H9 (cell line): Measurements from ENCODE around the gene GPLD1. TPM values are rescaled to one million over a fixed set of nuclear protein-coding genes. Genes with fewer than 3 reads are reported as not detected.

Source experiments
- DNase-seq: peaks from one replicate; pipeline ENCODE4 v3.0.0-alpha.2; 2017
- H2AFZ ChIP-seq: one replicate; pipeline ENCODE4 v1.6.1; 2013; ENCODE audit warnings: mild to moderate bottlenecking, low read length, control low read depth, moderate library complexity
- H2AK5ac ChIP-seq: 2 replicates; pipeline ENCODE4 v1.6.1; 2013; ENCODE audit warnings: low read length, control low read depth, mixed read lengths; ENCODE audit not compliant: insufficient read length
- H2BK120ac ChIP-seq: one replicate; pipeline ENCODE4 v1.6.1; 2013; ENCODE audit warnings: low read depth, mild to moderate bottlenecking, low read length, control low read depth, inconsistent platforms; ENCODE audit not compliant: poor library complexity, severe bottlenecking
- H2BK12ac ChIP-seq: 2 replicates; pipeline ENCODE4 v1.6.1; 2013; ENCODE audit warnings: low read length, control low read depth, mixed read lengths, low read depth; ENCODE audit not compliant: insufficient read length
- H2BK15ac ChIP-seq: 2 replicates; pipeline ENCODE4 v1.6.1; 2013; ENCODE audit warnings: low read depth, low read length, control low read depth
- H2BK20ac ChIP-seq: one replicate; pipeline ENCODE4 v1.6.1; 2013; ENCODE audit warnings: low read depth, mild to moderate bottlenecking, low read length, control low read depth, inconsistent platforms; ENCODE audit not compliant: poor library complexity, severe bottlenecking
- H2BK5ac ChIP-seq: 2 replicates; pipeline ENCODE4 v1.6.1; 2013; ENCODE audit warnings: low read length, control low read depth, mixed read lengths; ENCODE audit not compliant: insufficient read length
- H3K14ac ChIP-seq: 2 replicates; pipeline ENCODE4 v1.6.1; 2013; ENCODE audit warnings: low read length, control low read depth; ENCODE audit not compliant: insufficient read depth
- H3K18ac ChIP-seq: 2 replicates; pipeline ENCODE4 v1.6.1; 2013; ENCODE audit warnings: low read depth, mild to moderate bottlenecking, mixed read lengths, low read length, control low read depth; ENCODE audit not compliant: insufficient read length
- H3K23ac ChIP-seq: 2 replicates; pipeline ENCODE4 v1.6.1; 2013; ENCODE audit warnings: low read length, control low read depth, mixed read lengths, low read depth; ENCODE audit not compliant: insufficient read length
- H3K23me2 ChIP-seq: 2 replicates; pipeline ENCODE4 v1.6.1; 2013; ENCODE audit warnings: low read depth, mild to moderate bottlenecking, mixed read lengths, low read length, control low read depth; ENCODE audit not compliant: insufficient read length, poor library complexity, severe bottlenecking
- H3K27ac ChIP-seq: 2 replicates; pipeline ENCODE4 v1.5.1; 2013; ENCODE audit warnings: low read length, control low read depth, mixed read lengths, low read depth; ENCODE audit not compliant: insufficient read length
- H3K27me3 ChIP-seq: 2 replicates; pipeline ENCODE4 v1.6.1; 2013; ENCODE audit warnings: low read length, control low read depth, inconsistent platforms; ENCODE audit not compliant: insufficient read depth
- H3K4ac ChIP-seq: 2 replicates; pipeline ENCODE4 v1.6.1; 2013; ENCODE audit warnings: low read depth, mild to moderate bottlenecking, control low read depth, inconsistent platforms, low read length, moderate library complexity
- H3K4me1 ChIP-seq: 2 replicates; pipeline ENCODE4 v1.6.1; 2013; ENCODE audit warnings: low read length, control low read depth, inconsistent platforms; ENCODE audit not compliant: insufficient read depth
- H3K4me2 ChIP-seq: 2 replicates; pipeline ENCODE4 v1.6.1; 2013; ENCODE audit warnings: low read length, control low read depth, mixed read lengths; ENCODE audit not compliant: insufficient read length, insufficient read depth
- H3K56ac ChIP-seq: 2 replicates; pipeline ENCODE4 v1.6.1; 2013; ENCODE audit warnings: low read depth, mild to moderate bottlenecking, mixed read lengths, low read length, control low read depth; ENCODE audit not compliant: insufficient read length
- H3K79me1 ChIP-seq: 2 replicates; pipeline ENCODE4 v1.6.1; 2013; ENCODE audit warnings: low read depth, mild to moderate bottlenecking, moderate library complexity, low read length, control low read depth, inconsistent platforms; ENCODE audit not compliant: insufficient read depth, poor library complexity, severe bottlenecking
- H3K79me2 ChIP-seq: 2 replicates; pipeline ENCODE4 v1.6.1; 2013; ENCODE audit warnings: low read length, control low read depth, inconsistent platforms; ENCODE audit not compliant: insufficient read depth
- H3K9ac ChIP-seq: 2 replicates; pipeline ENCODE4 v1.6.1; 2013; ENCODE audit warnings: low read length, control low read depth, mixed read lengths; ENCODE audit not compliant: insufficient read length; ENCODE audit errors: extremely low read depth
- H3K9me3 ChIP-seq: one replicate; pipeline ENCODE4 v1.6.1; 2013; ENCODE audit warnings: low read depth, low read length, inconsistent platforms; ENCODE audit not compliant: control insufficient read depth
- H3T11ph ChIP-seq: one replicate; pipeline ENCODE4 v1.6.1; 2013; ENCODE audit warnings: mild to moderate bottlenecking, low read length, control low read depth, inconsistent platforms
- H4K20me1 ChIP-seq: one replicate; pipeline ENCODE4 v1.6.1; 2013; ENCODE audit not compliant: control insufficient read depth, insufficient read length, insufficient read depth
- H4K5ac ChIP-seq: 2 replicates; pipeline ENCODE4 v1.6.1; 2013; ENCODE audit warnings: low read depth, mild to moderate bottlenecking, mixed read lengths, low read length, control low read depth; ENCODE audit not compliant: insufficient read length
- H4K8ac ChIP-seq: replicated peaks from 2 replicates; pipeline ENCODE4 v1.6.1; 2013; ENCODE audit warnings: low read length, control low read depth, mixed read lengths, low read depth; ENCODE audit not compliant: insufficient read length
- H4K91ac ChIP-seq: 2 replicates; pipeline ENCODE4 v1.6.1; 2013; ENCODE audit warnings: low read depth, mild to moderate bottlenecking, moderate library complexity, mixed read lengths, low read length, control low read depth; ENCODE audit not compliant: insufficient read length
- H3K27ac Mint-ChIP-seq, 3 experiments: 2 replicates in 2 of 3; 3 replicates in 1 of 3; pipeline ENCODE4 v1.8.0; 2020 to 2021; ENCODE audit warnings: mixed read lengths in 3 of 3, mild to moderate bottlenecking in 1 of 3, moderate library complexity in 1 of 3
- H3K27me3 Mint-ChIP-seq: 2 replicates; pipeline ENCODE4 v1.8.0; 2021; ENCODE audit warnings: low read depth, mild to moderate bottlenecking, moderate library complexity, mixed read lengths
- H3K36me3 Mint-ChIP-seq, 3 experiments: 2 replicates in 2 of 3; 3 replicates in 1 of 3; pipeline ENCODE4 v1.8.0; 2020 to 2021; ENCODE audit warnings: low read depth in 3 of 3, mixed read lengths in 3 of 3; ENCODE audit not compliant: insufficient read depth in 1 of 3
- H3K4me1 Mint-ChIP-seq, 2 experiments: 2 replicates each; pipeline ENCODE4 v1.8.0; 2020; ENCODE audit warnings: mixed read lengths in 2 of 2
- H3K4me3 Mint-ChIP-seq, 2 experiments: 2 replicates in 1 of 2; 3 replicates in 1 of 2; pipeline ENCODE4 v1.8.0; 2020 to 2021; ENCODE audit warnings: mild to moderate bottlenecking in 2 of 2, mixed read lengths in 2 of 2, moderate library complexity in 1 of 2
- H3K9me3 Mint-ChIP-seq, 2 experiments: 2 replicates in 1 of 2; 3 replicates in 1 of 2; pipeline ENCODE4 v1.8.0; 2020; ENCODE audit warnings: mild to moderate bottlenecking in 2 of 2, mixed read lengths in 2 of 2, moderate library complexity in 1 of 2
- WGBS: extraction: QIAGEN DNeasy Blood & Tissue Kit; methylation state at CpG from one replicate; pipeline ENCODE4 v1.1.7; 2013; ENCODE audit warnings: missing lambda C conversion rate, low lambda C conversion rate, mixed read lengths; ENCODE audit not compliant: insufficient read length; ENCODE audit errors: extremely low coverage; 5-methylcytosine and 5-hydroxymethylcytosine counted together
- total RNA-seq: library from RNA; stranded (reverse); gene quantifications from 2 replicates; pipeline ENCODE4 v1.2.1, GENCODE V29; 2021
- TF ChIP-seq, protein P1 (sequence below): fragments of 200-600 bp; sonication (generic); conservative IDR thresholded peaks from 3 replicates; pipeline ENCODE4 v1.8.0; 2021; ENCODE audit warnings: antibody characterized with exemption, mild to moderate bottlenecking

GPLD1 gene
- total RNA-seq, 1 experiment from 2014 or later = 8.0 TPM

DNA sequence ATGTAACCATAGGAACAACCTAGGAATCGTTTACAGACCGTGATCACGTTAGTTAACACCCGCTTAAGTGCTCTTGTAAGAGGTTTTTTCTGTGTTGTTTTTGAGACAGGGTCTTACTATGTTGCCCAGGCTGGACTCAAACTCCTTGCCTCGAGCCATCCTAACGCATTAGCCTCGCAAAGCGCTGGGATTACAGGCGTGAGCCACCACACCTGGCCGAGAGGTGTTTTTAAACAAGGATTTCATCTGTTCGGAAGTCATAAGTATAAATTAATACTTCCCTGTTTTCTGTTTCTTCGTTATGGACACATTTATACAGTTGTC is 85.9 kb downstream of the GPLD1 start:
- Histone ChIP-seq H4K91ac (no peak overlapping the region), H3K9ac (peak overlapping the region; percentile 92), H3K9me3 (no peaks in the 10 kb centered on the region), H3K79me1 (no peaks in the 10 kb centered on the region), H3K27ac (peak overlapping the region; percentile 41), H3K4me2 (peak overlapping the region; percentile 74), H3K23ac (no peak overlapping the region), H3K27me3 (no peaks in the 10 kb centered on the region), H3K18ac (peak overlapping the region; percentile 53), H2BK12ac (no peak overlapping the region), H3K4ac (no peak overlapping the region), H2BK15ac (no peak overlapping the region), H2AFZ (no peak overlapping the region), H3K79me2 (peaks cover 22% of the 10 kb centered on the region; the same call in 1 of the 2 replicates), H2AK5ac (no peak overlapping the region), H3T11ph (no peak overlapping the region), H3K56ac (no peak overlapping the region), H2BK5ac (no peak overlapping the region), H3K4me1 (peaks cover 12% of the 10 kb centered on the region), H2BK120ac (no peak overlapping the region), H3K23me2 (peaks cover 2% of the 10 kb centered on the region), H4K8ac (no peak overlapping the region), H4K20me1 (no peaks in the 10 kb centered on the region), H2BK20ac (no peak overlapping the region), H3K14ac (no peak overlapping the region), H4K5ac (no peak overlapping the region)
- no peak for DNase-seq
- Mint-ChIP-seq H3K36me3 (peaks cover 10 to 43% (median 26%) of the 10 kb centered on the region in 3 experiments; a peak in 6 of 7 replicates), H3K4me1 (peaks cover 55 to 58% of the 10 kb centered on the region in 2 experiments), H3K9me3 (peaks cover 1 to 3% of the 10 kb centered on the region in 2 experiments; a peak in 3 of 5 replicates), H3K27ac (peak overlapping the region; percentile 73 to 91 (median 90); a peak in 6 of 7 replicates), H3K27me3 (no peaks in the 10 kb centered on the region), H3K4me3 (peak overlapping the region; percentile 94 to 95)
- WGBS = no CpG with 5 or more reads among the region's 12 CpGs
- TF ChIP-seq, protein P1, sequence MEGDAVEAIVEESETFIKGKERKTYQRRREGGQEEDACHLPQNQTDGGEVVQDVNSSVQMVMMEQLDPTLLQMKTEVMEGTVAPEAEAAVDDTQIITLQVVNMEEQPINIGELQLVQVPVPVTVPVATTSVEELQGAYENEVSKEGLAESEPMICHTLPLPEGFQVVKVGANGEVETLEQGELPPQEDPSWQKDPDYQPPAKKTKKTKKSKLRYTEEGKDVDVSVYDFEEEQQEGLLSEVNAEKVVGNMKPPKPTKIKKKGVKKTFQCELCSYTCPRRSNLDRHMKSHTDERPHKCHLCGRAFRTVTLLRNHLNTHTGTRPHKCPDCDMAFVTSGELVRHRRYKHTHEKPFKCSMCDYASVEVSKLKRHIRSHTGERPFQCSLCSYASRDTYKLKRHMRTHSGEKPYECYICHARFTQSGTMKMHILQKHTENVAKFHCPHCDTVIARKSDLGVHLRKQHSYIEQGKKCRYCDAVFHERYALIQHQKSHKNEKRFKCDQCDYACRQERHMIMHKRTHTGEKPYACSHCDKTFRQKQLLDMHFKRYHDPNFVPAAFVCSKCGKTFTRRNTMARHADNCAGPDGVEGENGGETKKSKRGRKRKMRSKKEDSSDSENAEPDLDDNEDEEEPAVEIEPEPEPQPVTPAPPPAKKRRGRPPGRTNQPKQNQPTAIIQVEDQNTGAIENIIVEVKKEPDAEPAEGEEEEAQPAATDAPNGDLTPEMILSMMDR = no peak
